WTC11 (cell line): ENCODE data around the gene DBN1.

Experiments used
- CREM ChIP-seq: sonication (generic); formaldehyde crosslinking; IDR thresholded peaks from 2 replicates; pipeline ENCODE4 v1.8.1; 2022; ENCODE audit warnings: mild to moderate bottlenecking, missing genetic modification reagents, moderate library complexity
- JUN ChIP-seq: sonication (generic); formaldehyde crosslinking; IDR thresholded peaks from 2 replicates; pipeline ENCODE4 v1.8.0; 2023; ENCODE audit warnings: mild to moderate bottlenecking, missing genetic modification reagents
- ZNF138 ChIP-seq: sonication (generic); formaldehyde crosslinking; conservative IDR thresholded peaks from 2 replicates; pipeline ENCODE4 v1.8.1; 2022; ENCODE audit warnings: mild to moderate bottlenecking, moderate library complexity, missing genetic modification reagents
- TF ChIP-seq, protein P1 (sequence below): fragments of 200-600 bp; IDR thresholded peaks from 2 replicates; pipeline ENCODE4 v1.8.0; 2022; ENCODE audit warnings: antibody characterized with exemption
- TF ChIP-seq, protein P2 (sequence below): fragments of 250-450 bp; sonication (Bioruptor Pico); IDR thresholded peaks from 2 replicates; pipeline ENCODE4 v2.1.2; 2022; ENCODE audit warnings: mild to moderate bottlenecking, moderate library complexity
- TF ChIP-seq, protein P3 (sequence below): sonication (generic); formaldehyde crosslinking; IDR thresholded peaks from 2 replicates; pipeline ENCODE4 v1.8.1; 2022; ENCODE audit warnings: missing genetic modification reagents, borderline replicate concordance

DNA sequence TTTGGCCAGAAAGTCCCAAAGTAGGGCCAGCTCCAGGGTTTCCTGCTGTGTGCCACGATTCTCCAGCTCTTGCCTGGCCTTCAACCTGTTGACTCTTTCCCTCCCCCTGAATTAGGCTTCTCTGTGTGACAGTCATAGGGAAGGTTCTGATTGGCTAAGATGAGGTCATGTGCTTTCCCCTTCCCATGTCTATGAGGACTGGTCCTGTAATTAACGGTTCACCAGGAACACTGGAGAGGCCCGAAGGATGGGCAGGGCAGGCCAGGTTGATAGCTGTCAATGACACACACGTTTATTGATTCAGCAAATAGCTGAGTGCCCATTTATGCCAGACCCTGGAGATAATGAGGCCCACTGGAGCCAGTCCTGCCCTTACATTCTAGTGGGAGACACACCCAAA is 35.8 kb downstream of the DBN1 start:
- TF ChIP-seq, protein P1, sequence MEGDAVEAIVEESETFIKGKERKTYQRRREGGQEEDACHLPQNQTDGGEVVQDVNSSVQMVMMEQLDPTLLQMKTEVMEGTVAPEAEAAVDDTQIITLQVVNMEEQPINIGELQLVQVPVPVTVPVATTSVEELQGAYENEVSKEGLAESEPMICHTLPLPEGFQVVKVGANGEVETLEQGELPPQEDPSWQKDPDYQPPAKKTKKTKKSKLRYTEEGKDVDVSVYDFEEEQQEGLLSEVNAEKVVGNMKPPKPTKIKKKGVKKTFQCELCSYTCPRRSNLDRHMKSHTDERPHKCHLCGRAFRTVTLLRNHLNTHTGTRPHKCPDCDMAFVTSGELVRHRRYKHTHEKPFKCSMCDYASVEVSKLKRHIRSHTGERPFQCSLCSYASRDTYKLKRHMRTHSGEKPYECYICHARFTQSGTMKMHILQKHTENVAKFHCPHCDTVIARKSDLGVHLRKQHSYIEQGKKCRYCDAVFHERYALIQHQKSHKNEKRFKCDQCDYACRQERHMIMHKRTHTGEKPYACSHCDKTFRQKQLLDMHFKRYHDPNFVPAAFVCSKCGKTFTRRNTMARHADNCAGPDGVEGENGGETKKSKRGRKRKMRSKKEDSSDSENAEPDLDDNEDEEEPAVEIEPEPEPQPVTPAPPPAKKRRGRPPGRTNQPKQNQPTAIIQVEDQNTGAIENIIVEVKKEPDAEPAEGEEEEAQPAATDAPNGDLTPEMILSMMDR = no peak
- TF ChIP-seq ZNF138 = no peak
- TF ChIP-seq, protein P2, sequence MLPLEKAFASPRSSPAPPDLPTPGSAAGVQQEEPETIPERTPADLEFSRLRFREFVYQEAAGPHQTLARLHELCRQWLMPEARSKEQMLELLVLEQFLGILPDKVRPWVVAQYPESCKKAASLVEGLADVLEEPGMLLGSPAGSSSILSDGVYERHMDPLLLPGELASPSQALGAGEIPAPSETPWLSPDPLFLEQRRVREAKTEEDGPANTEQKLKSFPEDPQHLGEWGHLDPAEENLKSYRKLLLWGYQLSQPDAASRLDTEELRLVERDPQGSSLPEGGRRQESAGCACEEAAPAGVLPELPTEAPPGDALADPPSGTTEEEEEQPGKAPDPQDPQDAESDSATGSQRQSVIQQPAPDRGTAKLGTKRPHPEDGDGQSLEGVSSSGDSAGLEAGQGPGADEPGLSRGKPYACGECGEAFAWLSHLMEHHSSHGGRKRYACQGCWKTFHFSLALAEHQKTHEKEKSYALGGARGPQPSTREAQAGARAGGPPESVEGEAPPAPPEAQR = no peak
- TF ChIP-seq, protein P3, sequence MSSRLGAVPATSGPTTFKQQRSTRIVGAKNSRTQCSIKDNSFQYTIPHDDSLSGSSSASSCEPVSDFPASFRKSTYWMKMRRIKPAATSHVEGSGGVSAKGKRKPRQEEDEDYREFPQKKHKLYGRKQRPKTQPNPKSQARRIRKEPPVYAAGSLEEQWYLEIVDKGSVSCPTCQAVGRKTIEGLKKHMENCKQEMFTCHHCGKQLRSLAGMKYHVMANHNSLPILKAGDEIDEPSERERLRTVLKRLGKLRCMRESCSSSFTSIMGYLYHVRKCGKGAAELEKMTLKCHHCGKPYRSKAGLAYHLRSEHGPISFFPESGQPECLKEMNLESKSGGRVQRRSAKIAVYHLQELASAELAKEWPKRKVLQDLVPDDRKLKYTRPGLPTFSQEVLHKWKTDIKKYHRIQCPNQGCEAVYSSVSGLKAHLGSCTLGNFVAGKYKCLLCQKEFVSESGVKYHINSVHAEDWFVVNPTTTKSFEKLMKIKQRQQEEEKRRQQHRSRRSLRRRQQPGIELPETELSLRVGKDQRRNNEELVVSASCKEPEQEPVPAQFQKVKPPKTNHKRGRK = no peak
- no peak for TF ChIP-seq JUN
- TF ChIP-seq CREM = no peak
